Thyroid gland (tissue), 4 donors: ENCODE results near the gene THAP4. TPM values are rescaled to one million over a fixed set of nuclear protein-coding genes. Genes with fewer than 3 reads are reported as not detected.

ENCODE experiments used
- DNase-seq, 2 donors: peaks; one replicate each; pipeline ENCODE4 v3.0.0-alpha.2; 2019
- H3K27ac ChIP-seq, 3 donors: fragments of 200-600 bp; sonication (generic); 1 replicate in 2 of 3; 2 replicates in 1 of 3; pipeline ENCODE4 v1.5.1; 2016 to 2019; ENCODE audit warnings: mild to moderate bottlenecking in 1 of 3, moderate library complexity in 1 of 3
- H3K27me3 ChIP-seq: fragments of 200-600 bp; sonication (generic); one replicate; pipeline ENCODE4 v1.5.1; 2019
- H3K36me3 ChIP-seq, 2 donors: fragments of 200-600 bp; sonication (generic); one replicate each; pipeline ENCODE4 v1.5.1; 2016 to 2019
- H3K4me1 ChIP-seq, 2 donors: fragments of 200-600 bp; sonication (generic); one replicate each; pipeline ENCODE4 v1.5.1; 2017 to 2019
- H3K4me3 ChIP-seq, 3 donors: fragments of 200-600 bp; sonication (generic); replicated peaks in 1 of 3; 1 replicate in 2 of 3; 2 replicates in 1 of 3; pipeline ENCODE4 v1.5.1; 2016; ENCODE audit warnings: mild to moderate bottlenecking in 1 of 3
- H3K9me3 ChIP-seq: fragments of 200-600 bp; sonication (generic); one replicate; pipeline ENCODE4 v1.5.1; 2017
- CTCF ChIP-seq, 6 experiments: fragments of 200-600 bp in 3 of 6; fragments of 450-650 bp in 3 of 6; sonication (generic) in 3 of 6; IDR thresholded peaks; one replicate each; pipeline ENCODE4 v1.5.1; 2016 to 2019; ENCODE audit warnings: antibody characterized with exemption in 6 of 6, mild to moderate bottlenecking in 2 of 6, inconsistent platforms in 1 of 6, moderate library complexity in 1 of 6
- POLR2A ChIP-seq, 2 donors: fragments of 450-650 bp; IDR thresholded peaks; one replicate each; pipeline ENCODE4 v1.6.1; 2017; ENCODE audit warnings: antibody characterized with exemption in 2 of 2, mild to moderate bottlenecking in 2 of 2, moderate library complexity in 1 of 2
- WGBS, 2 donors: methylation state at CpG; one replicate each; pipeline ENCODE4 v1.1.5; 2017; 5-methylcytosine and 5-hydroxymethylcytosine counted together
- intact Hi-C: fragments of 100-400 bp; cut with DNase I; formaldehyde crosslinking; loops from one replicate; pipeline ENCODE4 v1.15.1; 2023
- total RNA-seq, 4 donors: library from RNA; depleted of rRNA; stranded (reverse); fragments of >200 nt; gene quantifications; one replicate each; pipeline ENCODE4 v1.2.3, GENCODE V29; 2016

The THAP4 gene
- total RNA-seq, 4 donors from 2014 or later: 42.9 to 53.6 (median 46.2) TPM

GRCh38 chr2:241620419-241620769 lies 16.6 kb downstream of the THAP4 start:
- Histone ChIP-seq H3K9me3 (no peaks in the 10 kb centered on the region), H3K4me3 (no peak overlapping the region), H3K36me3 (no peaks in the 10 kb centered on the region), H3K27ac (no peak overlapping the region), H3K4me1 (peaks cover 0 to 7% of the 10 kb centered on the region in 2 donors), H3K27me3 (no peaks in the 10 kb centered on the region)
- TF ChIP-seq CTCF (IDR thresholded peaks at IDR 0.05): no peak
- no peak for TF ChIP-seq POLR2A (IDR thresholded peaks at IDR 0.05)
- intact Hi-C loops: no loop called here
- 93 to 95% methylated on average over 6 of the region's 6 CpGs for WGBS, 2 donors
- no peak for DNase-seq

DNA sequence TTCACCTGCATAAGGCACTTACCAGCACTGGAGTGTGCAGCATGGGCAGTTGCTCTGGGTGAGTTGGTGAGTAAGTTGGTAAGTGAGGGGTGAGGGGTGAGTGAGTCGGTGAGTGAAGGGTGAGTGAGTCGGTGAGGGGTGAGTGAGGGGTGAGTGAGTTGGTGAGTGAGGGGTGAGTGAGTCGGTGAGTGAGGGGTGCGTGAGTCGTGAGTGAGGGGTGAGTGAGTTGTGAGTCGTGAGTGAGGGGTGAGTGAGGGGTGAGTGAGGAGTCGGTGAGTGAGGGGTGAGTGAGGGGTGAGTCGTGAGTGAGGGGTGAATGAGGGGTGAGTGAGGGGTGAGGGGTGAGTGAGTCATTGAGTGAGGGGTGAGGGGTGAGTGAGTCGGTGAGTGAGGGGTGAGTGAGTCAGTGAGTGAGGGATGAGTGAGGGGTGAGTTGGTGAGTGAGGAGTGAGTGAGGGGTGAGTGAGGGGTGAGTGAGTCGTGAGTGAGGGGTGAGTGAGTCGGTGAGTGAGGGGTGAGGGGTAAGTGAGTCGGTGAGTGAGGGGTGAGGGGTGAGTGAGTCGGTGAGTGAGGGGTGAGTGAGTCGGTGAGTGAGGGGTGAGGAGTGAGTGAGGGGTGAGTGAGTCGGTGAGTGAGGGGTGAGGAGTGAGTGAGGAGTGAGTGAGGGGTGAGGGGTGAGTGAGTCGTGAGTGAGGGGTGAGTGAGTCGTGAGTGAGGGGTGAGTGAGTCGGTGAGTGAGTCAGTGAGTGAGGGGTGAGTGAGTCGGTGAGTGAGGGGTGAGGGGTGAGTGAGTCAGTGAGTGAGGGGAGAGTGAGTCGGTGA lies 17.1 kb downstream of the THAP4 start:
- 90 to 94% methylated on average over 20 of the region's 20 CpGs for WGBS, 2 donors
- Histone ChIP-seq H3K27me3 (no peaks in the 10 kb centered on the region), H3K4me3 (no peak overlapping the region), H3K27ac (no peak overlapping the region), H3K9me3 (no peaks in the 10 kb centered on the region), H3K36me3 (no peaks in the 10 kb centered on the region), H3K4me1 (peaks cover 0 to 7% of the 10 kb centered on the region in 2 donors)
- intact Hi-C loops: loop anchor here (10.0 kb wide), 1 partner anchor 105 kb away; no protein-coding TSS in a partner anchor
- TF ChIP-seq CTCF (IDR thresholded peaks at IDR 0.05) (no peak), POLR2A (IDR thresholded peaks at IDR 0.05) (no peak)
- DNase-seq: no peak

- no peak overlapping the region for H3K27ac ChIP-seq
- peaks cover 0 to 7% of the 10 kb centered on the region in 2 donors for H3K4me1 ChIP-seq
- 86 to 91% methylated on average over 11 of the region's 11 CpGs for WGBS, 2 donors
- H3K36me3 ChIP-seq: no peaks in the 10 kb centered on the region
- no peaks in the 10 kb centered on the region for H3K27me3 ChIP-seq
- TF ChIP-seq CTCF (IDR thresholded peaks at IDR 0.05): no peak
- TF ChIP-seq POLR2A (IDR thresholded peaks at IDR 0.05): no peak
- DNase-seq: no peak
- no peaks in the 10 kb centered on the region for H3K9me3 ChIP-seq
- intact Hi-C loops: loop anchor here (10.0 kb wide), 1 partner anchor 104 kb away; no protein-coding TSS in a partner anchor
- H3K4me3 ChIP-seq: no peak overlapping the region
These were observed 18.1 kb downstream of the THAP4 start for GRCh38 chr2:241618829-241619228.

- Histone ChIP-seq H3K27ac (no peak overlapping the region), H3K4me1 (peaks cover 0 to 7% of the 10 kb centered on the region in 2 donors), H3K4me3 (no peak overlapping the region), H3K27me3 (no peaks in the 10 kb centered on the region), H3K9me3 (no peaks in the 10 kb centered on the region), H3K36me3 (no peaks in the 10 kb centered on the region)
- DNase-seq: no peak
- 87 to 90% methylated on average over 5 of the region's 5 CpGs for WGBS, 2 donors
- no peak for TF ChIP-seq CTCF (IDR thresholded peaks at IDR 0.05)
- no peak for TF ChIP-seq POLR2A (IDR thresholded peaks at IDR 0.05)
- intact Hi-C loops: loop anchor here (10.0 kb wide), 1 partner anchor 104 kb away; no protein-coding TSS in a partner anchor
These were observed 18.6 kb downstream of the THAP4 start for GRCh38 chr2:241618296-241618805.
